NCI-H446 treated with DMSO at 0.1 percent for 48 hours (cell line): ENCODE results near the gene WBP4.
"Not testable (repeated sequence)": the region's sequence is repeated elsewhere in the genome, so short reads cannot be mapped to it uniquely, and the experiment has no call there.

Experiments used
- DNase-seq: peaks from one replicate; lab custom pipeline; 2025; lab: John Stamatoyannopoulos, UW

Gene WBP4

GRCh38 chr13:41061075-41061913 lies at the start of gene WBP4:
Gene WBP4, plus strand, starts transcription at chr13:41061509. Its CDS starts 165 bp downstream, at chr13:41061674.
- DNase-seq: peak; percentile 85

- DNase-seq: no peak
Measured at GRCh38 chr13:41012536-41012935, 48.8 kb upstream of the WBP4 start.

- DNase-seq: no peak
Measured at GRCh38 chr13:41013835-41014234, 47.5 kb upstream of the WBP4 start.

GRCh38 chr13:41015920-41016319 lies 45.4 kb upstream of the WBP4 start:
- no peak for DNase-seq

- DNase-seq: no peak
Measured at GRCh38 chr13:41017159-41017558, 44.1 kb upstream of the WBP4 start.

- no peak for DNase-seq
Measured at GRCh38 chr13:41017817-41018601, 43.3 kb upstream of the WBP4 start.

GRCh38 chr13:41018602-41018948 lies 42.7 kb upstream of the WBP4 start:
- no peak for DNase-seq

- DNase-seq: no peak
Measured at GRCh38 chr13:41019011-41019487, 42.3 kb upstream of the WBP4 start, which contains the start of gene ELF1. Gene ELF1, minus strand, starts transcription at chr13:41019316. Its CDS starts 37,262 bp downstream, at chr13:40982054.

GRCh38 chr13:41019578-41020347 lies 41.5 kb upstream of the WBP4 start:
- DNase-seq: no peak

GRCh38 chr13:41025518-41025917 lies 35.8 kb upstream of the WBP4 start:
- DNase-seq: no peak

GRCh38 chr13:41026788-41027187 lies 34.5 kb upstream of the WBP4 start:
- DNase-seq: no peak

- no peak for DNase-seq
Measured at GRCh38 chr13:41028051-41028450, 33.3 kb upstream of the WBP4 start.

GRCh38 chr13:41029629-41030028 lies 31.7 kb upstream of the WBP4 start:
- DNase-seq: no peak

GRCh38 chr13:41032691-41033376 lies 28.5 kb upstream of the WBP4 start:
- DNase-seq: no peak

- no peak for DNase-seq
Measured at GRCh38 chr13:41034382-41034781, 26.9 kb upstream of the WBP4 start.

- DNase-seq: no peak
Measured at GRCh38 chr13:41034881-41035280, 26.4 kb upstream of the WBP4 start.

GRCh38 chr13:41036557-41036956 lies 24.8 kb upstream of the WBP4 start:
- not testable (repeated sequence) for DNase-seq

- no peak for DNase-seq
Measured at GRCh38 chr13:41039746-41040145, 21.6 kb upstream of the WBP4 start.

- DNase-seq: no peak
Measured at GRCh38 chr13:41040584-41041334, 20.6 kb upstream of the WBP4 start.

- not testable (repeated sequence) for DNase-seq
Measured at GRCh38 chr13:41042419-41042818, 18.9 kb upstream of the WBP4 start.

- DNase-seq: no peak
Measured at GRCh38 chr13:41048640-41049039, 12.7 kb upstream of the WBP4 start.
